Measurements from ENCODE around the gene NAA15. TPM values are rescaled to one million over a fixed set of nuclear protein-coding genes. Genes with fewer than 3 reads are reported as not detected.
A peak's percentile ranks its signal among the peaks of the same experiment; 100 is the strongest.

Gene NAA15
- total and polyA plus RNA-seq, 8 donors: 3.2 to 22.1 (median 14.7) TPM

GRCh38 chr4:139265654-139266053 is 35.7 kb upstream of the NAA15 start:
- TF ChIP-seq CTCF (IDR thresholded peaks at IDR 0.05): no peak
- Histone ChIP-seq H3K27ac (no peak overlapping the region), H3K36me3 (no peaks in the 10 kb centered on the region), H3K27me3 (no peaks in the 10 kb centered on the region), H3K9me3 (no peaks in the 10 kb centered on the region), H3K4me1 (peaks cover 5 to 16% (median 10%) of the 10 kb centered on the region in 3 donors), H3K4me3 (no peak overlapping the region)
- ATAC-seq (peak in 1 of 4 donors; percentile 35), FAIRE-seq (no peak), DNase-seq (no peak)
- intact Hi-C loops (cut with DNase I): no loop called here
- WGBS, 2 donors: 8% methylated on average over 3 of the region's 3 CpGs

- H3K36me3 ChIP-seq: no peaks in the 10 kb centered on the region
- peak; percentile 43 for FAIRE-seq
- no peak for TF ChIP-seq CTCF (IDR thresholded peaks at IDR 0.05)
- H3K27ac ChIP-seq: peak overlapping the region in 1 of 4 donors; percentile 5
- intact Hi-C loops (cut with DNase I): no loop called here
- H3K4me3 ChIP-seq: peak overlapping the region in 2 of 4 donors; percentile 24 to 37
- no peaks in the 10 kb centered on the region for H3K27me3 ChIP-seq
- no peaks in the 10 kb centered on the region for H3K9me3 ChIP-seq
- peak in 3 of 4 donors; percentile 15 to 40 (median 19) for ATAC-seq
- H3K4me1 ChIP-seq: peaks cover 5 to 16% (median 10%) of the 10 kb centered on the region in 3 donors
- WGBS, 2 donors: 2 to 3% methylated on average over 1 of the region's 1 CpG
- DNase-seq: no peak
Observed at GRCh38 chr4:139266208-139266582, 35.1 kb upstream of the NAA15 start.

- Histone ChIP-seq H3K4me3 (peak overlapping the region in 2 of 4 donors; percentile 24 to 37), H3K4me1 (peaks cover 5 to 16% (median 10%) of the 10 kb centered on the region in 3 donors), H3K27ac (peak overlapping the region in 1 of 4 donors; percentile 5), H3K36me3 (no peaks in the 10 kb centered on the region), H3K27me3 (no peaks in the 10 kb centered on the region), H3K9me3 (no peaks in the 10 kb centered on the region)
- TF ChIP-seq CTCF (IDR thresholded peaks at IDR 0.05): no peak
- intact Hi-C loops (cut with DNase I): no loop called here
- peak; percentile 89 to 91 (median 90) for ATAC-seq
- 13% methylated on average over 14 of the region's 14 CpGs for WGBS, 2 donors
- FAIRE-seq: no peak
- DNase-seq: peak in 4 of 6 donors; percentile 19 to 56 (median 20)
Observed at GRCh38 chr4:139266583-139267257, 34.6 kb upstream of the NAA15 start.

GRCh38 chr4:139267301-139267700 is 34.0 kb upstream of the NAA15 start:
- TF ChIP-seq CTCF (IDR thresholded peaks at IDR 0.05): no peak
- intact Hi-C loops (cut with DNase I): no loop called here
- H3K9me3 ChIP-seq: no peaks in the 10 kb centered on the region
- no peak for DNase-seq
- FAIRE-seq: no peak
- H3K27ac ChIP-seq: no peak overlapping the region
- no peak for ATAC-seq
- peaks cover 5 to 16% (median 10%) of the 10 kb centered on the region in 3 donors for H3K4me1 ChIP-seq
- no peaks in the 10 kb centered on the region for H3K27me3 ChIP-seq
- H3K4me3 ChIP-seq: no peak overlapping the region
- WGBS, 2 donors: 97 to 98% methylated on average over 1 of the region's 1 CpG
- H3K36me3 ChIP-seq: no peaks in the 10 kb centered on the region

GRCh38 chr4:139273835-139274234 is 27.5 kb upstream of the NAA15 start:
- intact Hi-C loops (cut with DNase I): no loop called here
- no peaks in the 10 kb centered on the region for H3K36me3 ChIP-seq
- FAIRE-seq (no peak), DNase-seq (no peak), ATAC-seq (no peak)
- no peak for TF ChIP-seq CTCF (IDR thresholded peaks at IDR 0.05)
- H3K27ac ChIP-seq: no peak overlapping the region
- no peak overlapping the region for H3K4me3 ChIP-seq
- no peaks in the 10 kb centered on the region for H3K9me3 ChIP-seq
- no peaks in the 10 kb centered on the region for H3K4me1 ChIP-seq
- 77 to 79% methylated on average over 1 of the region's 1 CpG for WGBS, 2 donors
- peaks cover 0 to 11% (median 2%) of the 10 kb centered on the region in 4 donors for H3K27me3 ChIP-seq
